Naive thymus-derived CD4-positive, alpha-beta T cell (primary cell): Measurements from ENCODE around the gene WDR17. TPM values are rescaled to one million over a fixed set of nuclear protein-coding genes. Genes with fewer than 3 reads are reported as not detected.

Experiments used
- ATAC-seq: fragments of 150-1000 bp; cut with Tn5 transposase; 2 replicates; pipeline ENCODE4 v1.10.0; 2021; ENCODE audit warnings: mild to moderate bottlenecking, moderate library complexity
- CTCF ChIA-PET: fragments of 350-600 bp; sonication (Branson Sonifier 250); formaldehyde crosslinking; loops from one replicate; lab custom pipeline; 2021; ENCODE audit warnings: antibody characterized with exemption; lab: Charles Lee
- POLR2A ChIA-PET: fragments of 350-600 bp; sonication (Branson Sonifier 250); formaldehyde crosslinking; loops from one replicate; lab custom pipeline; 2021; ENCODE audit warnings: antibody characterized with exemption, inconsistent platforms; lab: Charles Lee
- DNase-seq, 9 donors: peaks; one replicate each; pipeline versions ENCODE4 v3.0.0 to v3.0.0-alpha.2; 2020 to 2022; ENCODE audit warnings: mixed read lengths in 1 of 9
- H3K27ac ChIP-seq: one replicate; pipeline ENCODE4 v1.7.0; 2013; ENCODE audit warnings: mild to moderate bottlenecking, low read depth, low read length, moderate library complexity
- H3K27me3 ChIP-seq, 2 donors: one replicate each; pipeline ENCODE4 v1.7.0; 2013; ENCODE audit warnings: low read length in 2 of 2, mild to moderate bottlenecking in 2 of 2, moderate library complexity in 2 of 2; ENCODE audit not compliant: control insufficient read depth in 2 of 2, insufficient read depth in 2 of 2
- H3K36me3 ChIP-seq, 3 experiments: 1 replicate in 2 of 3; 2 replicates in 1 of 3; pipeline ENCODE4 v1.7.0; 2013; ENCODE audit warnings: low read length in 3 of 3, mild to moderate bottlenecking in 3 of 3, moderate library complexity in 1 of 3; ENCODE audit not compliant: insufficient read depth in 3 of 3, control insufficient read depth in 2 of 3
- H3K4me1 ChIP-seq, 2 donors: one replicate each; pipeline ENCODE4 v1.7.0; 2013; ENCODE audit warnings: low read length in 2 of 2, mild to moderate bottlenecking in 2 of 2, moderate library complexity in 1 of 2; ENCODE audit not compliant: control insufficient read depth in 2 of 2, insufficient read depth in 2 of 2
- H3K4me3 ChIP-seq: 2 replicates; pipeline ENCODE4 v1.7.0; 2013; ENCODE audit warnings: mild to moderate bottlenecking, low read length
- H3K9me3 ChIP-seq, 3 experiments: 1 replicate in 2 of 3; 2 replicates in 1 of 3; pipeline ENCODE4 v1.7.0; 2013; ENCODE audit warnings: low read length in 3 of 3; ENCODE audit not compliant: control insufficient read depth in 2 of 3
- H3K27ac Mint-ChIP-seq, 9 donors: one replicate each; pipeline ENCODE4 v1.8.0; 2020 to 2022; ENCODE audit warnings: mixed read lengths in 9 of 9, mild to moderate bottlenecking in 8 of 9, moderate library complexity in 5 of 9, inconsistent platforms in 2 of 9
- H3K27me3 Mint-ChIP-seq, 5 donors: one replicate each; pipeline ENCODE4 v1.8.0; 2021 to 2022; ENCODE audit warnings: mixed read lengths in 5 of 5, mild to moderate bottlenecking in 1 of 5
- H3K36me3 Mint-ChIP-seq, 5 donors: one replicate each; pipeline ENCODE4 v1.8.0; 2020 to 2022; ENCODE audit warnings: mixed read lengths in 5 of 5, mild to moderate bottlenecking in 3 of 5, inconsistent platforms in 1 of 5
- H3K4me1 Mint-ChIP-seq, 7 donors: one replicate each; pipeline ENCODE4 v1.8.0; 2020 to 2022; ENCODE audit warnings: mixed read lengths in 7 of 7, mild to moderate bottlenecking in 3 of 7, inconsistent platforms in 1 of 7
- H3K4me3 Mint-ChIP-seq, 10 donors: one replicate each; pipeline ENCODE4 v1.8.0; 2020 to 2022; ENCODE audit warnings: mild to moderate bottlenecking in 10 of 10, mixed read lengths in 10 of 10, moderate library complexity in 6 of 10, inconsistent platforms in 2 of 10
- H3K9me3 Mint-ChIP-seq, 11 donors: one replicate each; pipeline ENCODE4 v1.8.0; 2020 to 2022; ENCODE audit warnings: mixed read lengths in 11 of 11, mild to moderate bottlenecking in 4 of 11, inconsistent platforms in 1 of 11, moderate library complexity in 1 of 11
- intact Hi-C, 2 donors: fragments of 100-400 bp; cut with micrococcal nuclease; formaldehyde crosslinking; loops; one replicate each; pipeline ENCODE4 v1.15.1; 2023
- polyA plus RNA-seq, 2 donors: library from polyadenylated mRNA; unstranded; fragments of 300-500 nt; fragmentation: Illumina TruSeq; gene quantifications; one replicate each; pipeline ENCODE4 v1.2.3, GENCODE V29; 2021
- total RNA-seq, 6 experiments: library from RNA in 5 of 6; stranded (reverse) in 5 of 6; gene quantifications; 1 replicate in 5 of 6; 2 replicates in 1 of 6; pipeline ENCODE4 v1.2.3 and lab custom pipeline; 2021 to 2026

The WDR17 gene
- total and polyA plus RNA-seq, 7 experiments from 2014 or later, result 0.22 to 1.5 (median 0.87) TPM

GRCh38 chr4:176034499-176034898 is 31.1 kb upstream of the WDR17 start:
- ATAC-seq (no peak), DNase-seq (peak in 5 of 9 donors; percentile 8 to 40 (median 26))
- POLR2A ChIA-PET, result no interaction called here
- Mint-ChIP-seq H3K9me3 (peaks cover 0 to 5% (median 0%) of the 10 kb centered on the region in 11 donors), H3K27me3 (peaks cover 0 to 11% (median 0%) of the 10 kb centered on the region in 5 donors), H3K27ac (no peak overlapping the region), H3K4me1 (no peaks in the 10 kb centered on the region), H3K36me3 (no peaks in the 10 kb centered on the region), H3K4me3 (no peak overlapping the region)
- Histone ChIP-seq H3K36me3 (no peaks in the 10 kb centered on the region), H3K27ac (no peak overlapping the region), H3K27me3 (no peaks in the 10 kb centered on the region), H3K4me3 (no peak overlapping the region), H3K4me1 (no peaks in the 10 kb centered on the region), H3K9me3 (no peaks in the 10 kb centered on the region)
- CTCF ChIA-PET, result interaction anchor here (0.7 to 0.8 kb wide), 2 partner anchors 9 to 100 kb away, joined by 3 read pairs; no protein-coding TSS in a partner anchor
- intact Hi-C loops, result loop anchor here (1.0 kb wide), 1 partner anchor 307 kb away; no protein-coding TSS in a partner anchor

DNA sequence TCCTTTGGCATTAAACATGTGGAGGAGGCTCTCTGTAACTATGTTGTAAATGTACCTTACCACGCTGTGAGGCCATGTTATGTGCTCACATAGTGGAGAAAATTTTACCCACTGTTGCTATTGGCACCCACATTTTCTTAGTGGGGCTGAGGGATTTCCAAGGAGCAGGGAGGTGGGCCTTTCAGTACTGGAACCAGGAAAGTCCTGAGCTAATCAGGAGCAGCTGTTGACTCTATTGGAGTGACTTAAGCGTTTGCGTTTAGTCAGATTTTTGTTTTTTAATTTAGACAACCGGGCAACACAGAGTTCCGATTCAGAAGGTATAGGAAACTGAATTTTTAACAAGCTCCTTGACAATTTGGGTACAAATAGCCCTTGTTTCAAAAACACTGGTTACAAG is 30.7 kb upstream of the WDR17 start:
- ChIA-PET CTCF (interaction anchor here (0.7 to 1.2 kb wide), 3 partner anchors 8 to 306 kb away, joined by 3 to 4 read pairs (median 3); no protein-coding TSS in a partner anchor), POLR2A (no interaction called here)
- Mint-ChIP-seq H3K4me1 (no peaks in the 10 kb centered on the region), H3K4me3 (no peak overlapping the region), H3K9me3 (peaks cover 0 to 9% (median 2%) of the 10 kb centered on the region in 11 donors), H3K36me3 (no peaks in the 10 kb centered on the region), H3K27ac (no peak overlapping the region), H3K27me3 (peaks cover 0 to 11% (median 0%) of the 10 kb centered on the region in 5 donors)
- Histone ChIP-seq H3K4me1 (no peaks in the 10 kb centered on the region), H3K36me3 (no peaks in the 10 kb centered on the region), H3K27me3 (no peaks in the 10 kb centered on the region), H3K27ac (no peak overlapping the region), H3K4me3 (no peak overlapping the region), H3K9me3 (no peaks in the 10 kb centered on the region)
- intact Hi-C loops, result loop anchor here (1.0 kb wide), 1 partner anchor 306 kb away; no protein-coding TSS in a partner anchor
- no peak for ATAC-seq
- DNase-seq, result no peak

GRCh38 chr4:176036585-176037205 is 28.9 kb upstream of the WDR17 start:
- H3K36me3 ChIP-seq, result no peaks in the 10 kb centered on the region
- ChIA-PET POLR2A (no interaction called here), CTCF (no interaction called here)
- H3K27ac ChIP-seq, result no peak overlapping the region
- no peaks in the 10 kb centered on the region for H3K4me1 Mint-ChIP-seq
- ATAC-seq (no peak), DNase-seq (no peak)
- H3K9me3 ChIP-seq, result no peaks in the 10 kb centered on the region
- intact Hi-C loops, result no loop called here
- no peak overlapping the region for H3K4me3 Mint-ChIP-seq
- H3K27me3 Mint-ChIP-seq, result peaks cover 2 to 19% (median 6%) of the 10 kb centered on the region in 5 donors
- H3K27ac Mint-ChIP-seq, result no peak overlapping the region
- H3K9me3 Mint-ChIP-seq, result peaks cover 0 to 12% (median 2%) of the 10 kb centered on the region in 11 donors
- H3K27me3 ChIP-seq, result no peaks in the 10 kb centered on the region
- H3K4me1 ChIP-seq, result no peaks in the 10 kb centered on the region
- no peaks in the 10 kb centered on the region for H3K36me3 Mint-ChIP-seq
- H3K4me3 ChIP-seq, result no peak overlapping the region

DNA sequence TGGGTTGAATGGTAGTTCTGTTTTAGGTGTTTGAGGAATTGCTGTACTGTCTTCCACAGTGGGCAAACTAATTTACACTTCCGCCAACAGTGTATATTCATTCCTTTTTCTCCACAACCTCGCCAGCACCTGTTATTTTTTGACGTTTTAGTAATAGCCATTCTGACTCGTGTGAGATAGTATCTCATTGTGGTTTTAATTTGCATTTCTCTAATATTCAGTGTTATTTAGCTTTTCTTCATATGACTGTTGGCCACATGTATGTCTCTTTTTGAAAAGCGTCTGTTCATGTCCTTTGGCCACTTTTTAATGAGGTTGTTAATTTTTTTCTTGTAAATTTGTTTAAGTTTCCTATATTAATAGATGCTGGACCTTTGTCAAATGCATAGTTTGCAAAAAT is 26.9 kb upstream of the WDR17 start:
- intact Hi-C loops, result no loop called here
- no peaks in the 10 kb centered on the region for H3K4me1 Mint-ChIP-seq
- no peaks in the 10 kb centered on the region for H3K36me3 Mint-ChIP-seq
- DNase-seq, result no peak
- Histone ChIP-seq H3K36me3 (no peaks in the 10 kb centered on the region), H3K9me3 (no peaks in the 10 kb centered on the region), H3K27ac (no peak overlapping the region), H3K27me3 (no peaks in the 10 kb centered on the region), H3K4me1 (no peaks in the 10 kb centered on the region), H3K4me3 (no peak overlapping the region)
- POLR2A ChIA-PET, result no interaction called here
- peaks cover 3 to 25% (median 11%) of the 10 kb centered on the region in 5 donors for H3K27me3 Mint-ChIP-seq
- CTCF ChIA-PET, result no interaction called here
- H3K4me3 Mint-ChIP-seq, result no peak overlapping the region
- H3K27ac Mint-ChIP-seq, result no peak overlapping the region
- peaks cover 0 to 12% (median 2%) of the 10 kb centered on the region in 11 donors for H3K9me3 Mint-ChIP-seq
- no peak for ATAC-seq

DNA sequence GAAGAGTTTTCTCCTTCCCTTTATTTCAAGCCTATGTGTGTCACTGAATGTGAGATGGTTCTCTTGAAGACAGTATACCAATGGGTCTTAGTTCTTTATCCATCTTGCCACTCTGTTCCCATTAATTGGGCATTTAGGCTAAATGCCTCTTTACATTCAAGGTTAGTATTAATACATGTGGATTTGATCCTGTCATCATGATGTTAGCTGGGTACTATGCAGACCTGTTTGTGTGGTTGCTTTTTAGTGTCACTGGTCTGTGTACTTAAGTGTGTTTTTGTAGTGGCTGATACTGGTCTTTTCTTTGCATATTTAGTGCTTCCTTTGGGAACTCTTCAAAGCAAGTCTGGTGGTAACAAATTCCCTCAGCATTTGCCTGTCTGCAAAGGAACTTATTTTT is 23.4 kb upstream of the WDR17 start:
- no peak overlapping the region for H3K4me3 Mint-ChIP-seq
- CTCF ChIA-PET, result no interaction called here
- H3K36me3 Mint-ChIP-seq, result no peaks in the 10 kb centered on the region
- no peak overlapping the region for H3K27ac ChIP-seq
- no peak for DNase-seq
- H3K27me3 Mint-ChIP-seq, result peaks cover 3 to 34% (median 33%) of the 10 kb centered on the region in 5 donors
- intact Hi-C loops, result no loop called here
- no peaks in the 10 kb centered on the region for H3K27me3 ChIP-seq
- H3K9me3 Mint-ChIP-seq, result peaks cover 0 to 12% (median 2%) of the 10 kb centered on the region in 11 donors
- H3K4me1 ChIP-seq, result no peaks in the 10 kb centered on the region
- H3K4me3 ChIP-seq, result no peak overlapping the region
- H3K9me3 ChIP-seq, result no peaks in the 10 kb centered on the region
- H3K36me3 ChIP-seq, result no peaks in the 10 kb centered on the region
- H3K4me1 Mint-ChIP-seq, result no peaks in the 10 kb centered on the region
- no peak overlapping the region for H3K27ac Mint-ChIP-seq
- POLR2A ChIA-PET, result no interaction called here
- ATAC-seq, result no peak

- Mint-ChIP-seq H3K4me1 (no peaks in the 10 kb centered on the region), H3K27me3 (peaks cover 5 to 40% (median 34%) of the 10 kb centered on the region in 5 donors), H3K9me3 (peaks cover 0 to 12% (median 2%) of the 10 kb centered on the region in 11 donors), H3K4me3 (no peak overlapping the region), H3K27ac (no peak overlapping the region), H3K36me3 (no peaks in the 10 kb centered on the region)
- Histone ChIP-seq H3K4me3 (no peak overlapping the region), H3K4me1 (no peaks in the 10 kb centered on the region), H3K27me3 (no peaks in the 10 kb centered on the region), H3K36me3 (no peaks in the 10 kb centered on the region), H3K9me3 (no peaks in the 10 kb centered on the region), H3K27ac (no peak overlapping the region)
- ChIA-PET CTCF (interaction anchor here (1.4 kb wide), 1 partner anchor 9 kb away, joined by 3 read pairs; no protein-coding TSS in a partner anchor), POLR2A (no interaction called here)
- ATAC-seq, result no peak
- no peak for DNase-seq
- intact Hi-C loops, result no loop called here
Measured at GRCh38 chr4:176043838-176044588, 21.6 kb upstream of the WDR17 start.
